ENCODE data around the gene SPOCD1.

GRCh38 chr1:31814041-31814511, 1.7 kb downstream of the SPOCD1 start:
- no peak for TF ChIP-seq POLR2A (IDR thresholded peaks at IDR 0.05)
- no peak for TF ChIP-seq CTCF (IDR thresholded peaks at IDR 0.05)
